HG03342 (cell line): ENCODE data around the gene ZNF467.

Source experiments
- ATAC-seq: cut with Tn5 transposase; IDR thresholded peaks from one replicate; pipeline ENCODE4 v1.9.1; 2021; ENCODE audit warnings: mild to moderate bottlenecking, moderate library complexity; ENCODE audit not compliant: unreplicated experiment

ZNF467 gene

GRCh38 chr7:149773446-149774236 is at the start of gene ZNF467:
Gene ZNF467 (minus strand): TSS chr7:149773588. CDS start chr7:149771032, 2,556 bp downstream.
- no peak for ATAC-seq

- ATAC-seq: no peak
These were observed 49.1 kb upstream of the ZNF467 start for GRCh38 chr7:149822353-149822943.

- no peak for ATAC-seq
These were observed 48.1 kb upstream of the ZNF467 start for GRCh38 chr7:149821191-149822148.

DNA sequence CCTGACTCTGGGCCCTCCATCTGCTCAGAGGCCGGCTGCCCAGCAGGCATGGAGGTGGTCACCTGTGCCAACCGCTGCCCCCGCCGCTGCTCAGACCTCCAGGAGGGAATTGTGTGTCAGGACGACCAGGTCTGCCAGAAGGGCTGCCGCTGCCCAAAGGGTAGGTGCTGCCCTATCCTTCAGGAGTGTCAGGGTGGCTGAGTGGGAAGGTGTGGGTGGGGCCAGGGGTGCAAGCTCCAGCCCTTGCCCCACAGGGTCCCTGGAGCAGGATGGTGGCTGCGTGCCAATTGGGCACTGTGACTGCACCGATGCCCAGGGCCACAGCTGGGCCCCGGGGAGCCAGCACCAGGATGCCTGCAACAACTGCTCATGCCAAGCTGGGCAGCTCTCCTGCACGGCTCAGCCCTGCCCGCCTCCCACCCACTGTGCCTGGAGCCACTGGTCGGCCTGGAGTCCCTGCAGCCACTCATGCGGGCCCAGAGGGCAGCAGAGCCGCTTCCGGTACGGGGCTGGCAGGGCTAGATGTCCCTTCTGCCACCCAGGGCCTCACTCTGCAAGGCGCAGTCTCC is 47.3 kb upstream of the ZNF467 start:
- ATAC-seq: no peak

GRCh38 chr7:149819961-149820340 is 46.6 kb upstream of the ZNF467 start:
- ATAC-seq: no peak

GRCh38 chr7:149819141-149819960 is 46.0 kb upstream of the ZNF467 start:
- ATAC-seq: no peak

- ATAC-seq: no peak
These were observed 45.1 kb upstream of the ZNF467 start for GRCh38 chr7:149818536-149818840.

DNA sequence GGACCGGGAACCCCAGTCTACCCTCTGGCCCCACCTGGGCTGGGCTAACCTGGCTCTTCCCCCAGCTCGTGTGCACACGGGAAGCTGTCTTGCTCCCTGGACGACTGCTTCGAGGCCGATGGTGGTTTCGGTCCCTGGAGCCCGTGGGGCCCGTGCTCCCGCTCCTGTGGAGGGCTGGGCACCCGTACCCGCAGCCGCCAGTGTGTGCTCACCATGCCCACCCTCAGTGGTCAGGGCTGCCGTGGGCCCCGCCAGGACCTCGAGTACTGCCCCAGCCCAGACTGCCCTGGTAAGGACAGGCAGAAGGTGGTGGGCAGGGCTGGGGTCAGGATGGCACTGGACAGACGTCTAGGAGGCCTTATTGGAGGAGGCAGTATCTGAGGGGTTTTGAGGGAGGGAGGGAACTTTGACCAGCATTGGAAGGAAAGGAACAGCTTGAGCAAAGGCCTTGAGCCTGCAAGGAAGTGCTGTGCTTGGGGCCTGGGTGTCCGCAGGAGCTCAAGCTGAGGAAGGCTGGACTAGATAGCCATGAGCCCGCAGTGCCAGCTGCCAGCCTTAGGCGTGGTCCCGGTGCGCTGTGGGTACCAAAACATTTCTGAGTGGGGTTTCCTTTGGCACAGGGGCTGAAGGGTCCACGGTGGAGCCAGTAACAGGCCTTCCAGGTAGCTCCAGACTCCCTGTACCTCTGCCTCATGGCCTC is 44.6 kb upstream of the ZNF467 start:
- ATAC-seq: no peak

GRCh38 chr7:149817301-149817771 is 43.9 kb upstream of the ZNF467 start:
- ATAC-seq: no peak

GRCh38 chr7:149816794-149817193 is 43.4 kb upstream of the ZNF467 start:
- no peak for ATAC-seq

DNA sequence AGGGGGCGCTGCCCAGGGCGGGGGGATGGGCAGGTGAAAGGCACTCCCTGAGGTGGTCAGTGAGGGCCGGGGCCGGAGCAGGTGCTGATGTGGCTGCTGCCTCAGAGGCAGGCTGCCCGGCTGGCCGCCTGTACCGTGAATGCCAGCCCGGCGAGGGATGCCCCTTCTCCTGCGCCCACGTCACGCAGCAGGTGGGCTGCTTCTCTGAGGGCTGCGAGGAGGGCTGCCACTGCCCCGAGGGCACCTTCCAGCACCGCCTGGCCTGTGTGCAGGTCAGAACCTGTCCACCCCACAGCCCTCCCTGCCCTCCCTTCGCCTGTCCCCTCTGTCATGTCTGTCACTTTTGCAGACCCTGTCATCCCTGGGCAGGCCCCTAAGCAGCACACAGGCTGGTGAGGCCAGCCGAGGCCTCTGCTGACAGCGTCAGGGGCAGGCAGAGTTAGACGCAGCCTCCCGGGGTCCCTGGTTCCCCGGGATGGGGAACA is 42.9 kb upstream of the ZNF467 start:
- ATAC-seq: no peak

GRCh38 chr7:149815661-149816266 is 42.4 kb upstream of the ZNF467 start:
- ATAC-seq: no peak

DNA sequence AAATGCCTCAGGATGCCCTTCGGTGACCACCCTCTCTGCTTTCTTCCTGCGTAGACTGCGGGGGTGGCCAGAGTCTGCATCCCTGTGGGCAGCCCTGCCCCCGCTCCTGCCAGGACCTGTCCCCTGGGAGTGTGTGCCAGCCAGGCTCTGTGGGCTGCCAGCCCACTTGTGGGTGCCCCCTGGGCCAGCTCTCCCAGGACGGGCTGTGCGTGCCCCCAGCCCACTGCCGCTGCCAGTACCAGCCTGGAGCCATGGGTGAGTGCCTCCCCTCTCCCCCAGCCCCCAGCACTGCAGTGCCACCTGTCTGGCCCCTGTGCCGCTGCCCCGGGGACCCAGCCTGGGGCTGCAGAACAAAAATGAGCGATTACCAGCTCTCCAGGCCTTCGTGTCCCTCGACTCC is 41.7 kb upstream of the ZNF467 start:
- ATAC-seq: no peak

DNA sequence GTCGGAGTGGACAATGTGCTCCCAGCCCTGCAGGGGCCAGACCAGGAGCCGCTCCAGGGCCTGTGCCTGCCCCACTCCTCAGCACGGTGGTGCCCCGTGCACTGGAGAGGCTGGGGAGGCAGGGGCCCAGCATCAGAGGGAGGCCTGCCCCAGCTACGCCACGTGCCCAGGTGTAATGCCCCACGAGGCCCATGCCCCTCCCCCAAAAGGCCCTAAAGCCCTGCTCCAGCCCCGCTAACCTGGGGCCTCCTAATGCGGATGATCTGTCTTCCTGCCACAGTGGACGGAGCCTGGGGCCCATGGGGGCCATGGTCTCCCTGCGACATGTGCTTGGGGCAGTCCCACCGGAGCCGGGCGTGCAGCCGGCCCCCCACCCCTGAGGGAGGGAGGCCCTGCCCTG is 41.1 kb upstream of the ZNF467 start:
- ATAC-seq: no peak

DNA sequence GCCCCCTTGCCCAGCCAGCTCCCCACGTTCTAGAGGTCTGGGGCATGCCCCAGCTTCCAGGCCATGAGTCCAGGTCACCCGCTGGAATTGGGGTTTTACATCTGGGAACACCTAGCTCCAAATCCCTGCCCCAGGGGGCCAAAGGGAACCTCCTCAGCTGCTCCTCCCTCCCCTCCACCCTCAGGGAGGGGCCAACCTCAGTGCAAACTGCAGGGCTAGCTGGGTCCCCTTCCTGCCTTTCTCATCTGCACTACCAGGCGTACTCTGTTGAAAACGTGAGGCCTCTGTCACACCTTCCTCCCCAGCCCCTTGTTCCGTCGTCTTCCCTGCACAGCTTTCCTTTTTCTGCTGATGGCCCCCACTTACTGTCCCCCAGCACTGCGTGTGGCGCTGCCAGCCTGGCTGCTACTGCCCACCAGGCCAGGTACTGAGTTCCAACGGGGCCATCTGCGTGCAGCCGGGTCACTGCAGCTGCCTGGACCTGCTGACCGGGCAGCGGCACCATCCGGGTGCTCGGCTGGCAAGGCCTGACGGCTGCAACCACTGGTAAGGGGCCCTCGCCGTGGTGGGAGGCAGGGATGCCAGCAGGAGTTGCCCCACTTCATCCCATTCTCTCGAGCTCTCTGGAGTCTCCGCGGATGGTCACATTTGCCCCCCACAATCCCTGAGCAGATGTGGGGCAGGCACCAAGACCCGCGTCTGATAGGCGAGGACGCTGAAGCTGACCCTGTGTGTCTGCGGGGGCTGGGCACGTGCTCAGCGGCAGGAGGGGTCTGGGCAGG is 40.1 kb upstream of the ZNF467 start:
- ATAC-seq: no peak

DNA sequence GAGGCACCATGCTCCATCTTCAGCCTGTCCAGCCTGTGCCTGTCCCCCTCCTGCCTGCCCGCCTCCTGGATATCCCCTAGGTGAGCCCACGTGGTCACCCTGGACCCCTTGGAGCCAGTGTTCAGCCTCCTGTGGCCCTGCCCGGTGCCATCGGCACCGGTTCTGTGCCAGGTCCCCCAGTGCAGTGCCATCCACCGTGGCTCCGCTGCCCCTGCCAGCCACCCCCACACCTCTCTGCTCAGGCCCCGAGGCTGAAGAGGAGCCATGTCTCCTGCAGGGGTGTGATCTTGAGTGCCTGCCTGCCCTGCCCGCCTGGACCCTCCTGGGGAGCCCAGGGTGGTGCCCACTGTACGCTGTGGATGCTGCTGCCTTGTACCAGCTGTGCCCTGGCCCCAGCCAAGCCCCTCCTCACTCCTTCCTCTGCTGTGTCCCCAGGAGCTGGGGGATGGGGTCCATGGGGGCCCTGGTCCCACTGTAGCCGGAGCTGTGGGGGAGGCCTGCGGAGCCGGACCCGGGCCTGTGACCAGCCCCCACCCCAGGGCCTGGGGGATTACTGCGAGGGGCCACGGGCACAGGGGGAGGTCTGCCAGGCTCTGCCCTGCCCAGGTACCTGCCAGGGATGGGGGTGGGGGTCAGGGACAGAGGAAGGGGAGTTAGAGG is 38.6 kb upstream of the ZNF467 start:
- ATAC-seq: no peak

- ATAC-seq: no peak
These were observed 37.8 kb upstream of the ZNF467 start for GRCh38 chr7:149811221-149811620.

DNA sequence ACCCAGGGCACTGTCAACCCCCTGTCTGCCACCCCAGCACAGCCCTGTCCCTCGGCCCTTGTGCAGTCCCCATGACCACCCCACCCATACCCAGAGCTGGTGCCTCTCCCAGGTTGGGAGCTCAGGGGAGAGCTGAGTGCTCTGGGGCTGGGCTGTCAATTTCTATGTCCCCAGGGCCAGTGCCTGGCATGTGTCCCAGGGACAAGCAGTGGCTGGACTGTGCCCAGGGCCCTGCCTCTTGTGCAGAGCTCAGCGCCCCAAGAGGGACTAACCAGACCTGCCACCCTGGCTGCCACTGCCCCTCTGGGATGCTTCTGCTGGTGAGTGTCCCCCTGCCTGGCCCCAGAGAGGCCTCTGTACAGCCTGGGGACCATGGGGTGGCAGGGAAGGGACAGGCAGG is 35.8 kb upstream of the ZNF467 start:
- no peak for ATAC-seq
